HL-60 (cell line): ENCODE measurements around the gene STAM.

Source experiments
- CTCF ChIP-seq: IDR thresholded peaks from one replicate; pipeline ENCODE4 v1.5.1; 2011; ENCODE audit warnings: low read length, control low read depth, inconsistent platforms; ENCODE audit not compliant: insufficient read depth
- POLR2AphosphoS5 ChIP-seq: IDR thresholded peaks from 2 replicates; pipeline ENCODE4 v1.6.1; 2012; ENCODE audit warnings: low read depth

GRCh38 chr10:17659365-17659764 lies 15.4 kb downstream of the STAM start:
- TF ChIP-seq CTCF: no peak
- TF ChIP-seq POLR2AphosphoS5: no peak
